Hematopoietic multipotent progenitor cell treated with erythropoietin and hydrocortisone succinate and interleukin-3 and kit ligand, for 4 days (in vitro differentiated cells): ENCODE data around the gene AP1M1.
"Not testable (repeated sequence)": the region's sequence is repeated elsewhere in the genome, so short reads cannot be mapped to it uniquely, and the experiment has no call there.

Experiments used
- DNase-seq: peaks from one replicate; pipeline ENCODE4 v3.0.0-alpha.2; 2015

AP1M1 gene

DNA sequence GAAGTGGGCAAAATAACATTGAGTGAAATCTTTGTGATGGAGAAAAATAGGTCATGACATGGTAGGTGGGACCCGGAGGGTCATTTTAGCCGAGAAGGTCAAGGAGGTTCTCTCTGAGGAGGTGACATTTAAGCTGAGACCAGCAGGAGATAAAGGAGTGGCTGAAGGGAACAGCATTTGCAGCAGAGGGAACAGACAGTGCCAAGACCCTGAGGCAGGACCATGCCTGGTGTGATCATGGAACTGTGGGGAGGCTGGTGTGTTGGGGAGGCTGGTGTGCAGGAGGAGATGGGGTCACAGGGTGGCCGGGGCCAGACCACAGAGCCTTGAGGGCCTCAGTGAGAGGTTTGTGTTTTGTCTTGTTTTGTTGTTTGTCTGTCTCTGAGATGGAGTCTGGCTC lies 67.5 kb downstream of the AP1M1 start:
- DNase-seq = no peak

GRCh38 chr19:16265890-16266585 lies 68.3 kb downstream of the AP1M1 start:
- DNase-seq = no peak

GRCh38 chr19:16266586-16266942 lies 68.9 kb downstream of the AP1M1 start:
- DNase-seq = peak; percentile 89

DNA sequence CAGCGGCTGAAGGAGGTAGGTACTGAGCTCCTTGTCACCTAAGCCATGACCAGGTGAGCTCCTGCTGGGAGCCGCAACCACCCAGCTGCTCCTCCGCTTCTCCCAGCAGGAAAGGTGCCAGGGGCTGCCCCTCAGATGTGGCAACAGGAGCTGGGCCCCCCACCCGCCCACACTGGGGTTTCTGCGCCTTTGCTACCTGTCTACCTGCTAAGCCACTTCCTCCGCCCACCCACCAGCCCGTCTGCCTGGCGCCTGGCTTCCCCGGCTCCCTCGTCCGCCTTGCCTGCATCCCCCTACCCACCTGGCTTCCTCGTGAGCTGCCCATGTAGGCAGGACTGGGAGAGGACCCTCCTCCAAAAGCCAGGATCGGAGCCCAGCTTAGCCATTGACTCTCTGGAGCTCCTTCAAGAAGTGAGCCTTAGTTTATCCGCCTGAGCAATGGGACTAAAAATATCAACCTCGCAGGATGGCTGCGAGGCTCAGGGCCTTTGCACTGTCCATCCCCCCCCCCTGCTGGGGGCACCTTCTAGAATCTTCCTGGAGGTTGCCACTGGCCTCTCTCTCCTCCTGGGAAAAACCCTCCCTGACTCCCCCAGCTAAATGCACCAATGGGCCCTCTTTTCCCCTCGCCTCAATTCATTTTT lies 71.1 kb downstream of the AP1M1 start:
- DNase-seq = no peak

GRCh38 chr19:16272945-16273344 lies 75.2 kb downstream of the AP1M1 start:
- DNase-seq = no peak

DNA sequence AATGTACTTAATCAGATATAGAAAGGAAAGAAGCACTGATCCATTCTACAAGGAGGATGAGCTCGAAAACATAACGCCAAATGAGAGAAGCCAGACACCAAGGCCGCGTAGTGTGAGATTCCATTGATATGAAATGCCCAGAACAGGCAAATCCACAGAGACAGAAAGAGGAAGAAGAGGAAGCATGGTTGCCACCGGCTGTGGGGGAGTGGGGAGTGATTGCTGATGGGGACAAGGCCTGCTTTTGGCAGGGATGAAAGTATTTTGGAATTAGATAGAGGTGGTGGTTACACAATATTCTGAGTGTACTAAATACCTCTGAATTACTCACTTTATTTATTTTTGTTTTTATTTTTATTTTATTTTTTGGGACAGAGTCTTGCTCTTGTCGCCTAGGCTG lies 76.7 kb downstream of the AP1M1 start:
- peak; percentile 62 for DNase-seq

- DNase-seq = no peak
These were observed 82.6 kb downstream of the AP1M1 start for GRCh38 chr19:16280306-16280705.

DNA sequence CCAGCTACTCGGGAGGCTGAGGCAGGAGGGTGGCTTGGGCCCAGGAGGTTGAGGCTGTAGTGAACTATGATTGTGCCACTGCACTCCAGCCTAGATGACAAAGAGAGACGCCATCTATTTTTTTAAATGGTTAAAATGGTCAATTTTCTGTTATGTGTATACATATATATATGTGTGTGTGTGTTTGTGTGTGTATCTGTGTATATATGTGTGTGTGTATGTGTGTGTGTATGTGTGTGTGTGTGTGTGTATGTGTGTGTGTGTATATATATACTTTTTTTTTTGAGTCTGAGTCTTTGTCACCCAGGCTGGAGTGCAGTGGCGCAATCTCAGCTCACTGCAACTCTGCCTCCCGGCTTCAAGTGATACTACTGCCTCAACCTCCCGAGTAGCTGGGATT lies 84.0 kb downstream of the AP1M1 start:
- no peak for DNase-seq

DNA sequence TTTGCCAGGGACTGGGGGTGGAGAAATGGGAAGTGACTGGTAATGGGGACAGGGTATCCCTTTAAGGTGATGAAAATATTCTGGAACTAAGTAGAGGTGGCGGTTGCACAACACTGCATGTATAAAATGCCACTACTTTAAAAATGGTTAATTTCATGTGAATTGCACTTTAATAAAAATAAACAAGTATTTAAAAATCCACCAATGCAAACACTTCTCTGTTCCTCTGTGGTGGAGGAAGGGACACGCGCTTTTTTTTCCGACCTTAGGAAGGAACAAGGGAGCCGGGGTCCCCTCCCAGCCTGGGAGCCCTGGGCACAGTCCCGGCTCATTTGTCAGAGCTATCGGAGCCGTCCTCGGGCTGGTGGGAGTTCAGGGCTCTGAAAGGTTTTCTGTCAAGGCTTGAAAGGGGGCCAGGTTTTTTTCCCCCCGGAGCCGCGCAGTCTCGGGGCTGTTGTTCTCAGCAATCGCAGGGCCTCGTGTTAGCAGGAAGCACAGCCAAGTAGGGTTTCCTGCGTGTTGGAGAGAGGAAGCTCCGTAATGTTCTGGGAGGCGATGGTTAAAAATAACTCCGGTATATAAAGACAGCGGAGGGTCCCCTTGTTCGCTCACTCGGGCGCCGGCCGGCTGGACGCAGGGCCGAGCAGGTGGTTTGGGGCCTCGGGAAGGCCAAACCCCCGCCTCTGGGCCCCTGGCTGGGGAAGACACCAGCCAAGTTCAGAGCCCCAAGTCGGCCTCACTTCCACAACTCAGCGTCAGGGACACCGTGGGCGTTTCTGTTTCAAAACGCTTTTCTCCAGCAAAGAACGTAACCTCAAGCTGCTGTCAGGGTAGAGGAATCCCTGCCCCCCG lies 85.7 kb downstream of the AP1M1 start:
- DNase-seq = peak; percentile 73

DNA sequence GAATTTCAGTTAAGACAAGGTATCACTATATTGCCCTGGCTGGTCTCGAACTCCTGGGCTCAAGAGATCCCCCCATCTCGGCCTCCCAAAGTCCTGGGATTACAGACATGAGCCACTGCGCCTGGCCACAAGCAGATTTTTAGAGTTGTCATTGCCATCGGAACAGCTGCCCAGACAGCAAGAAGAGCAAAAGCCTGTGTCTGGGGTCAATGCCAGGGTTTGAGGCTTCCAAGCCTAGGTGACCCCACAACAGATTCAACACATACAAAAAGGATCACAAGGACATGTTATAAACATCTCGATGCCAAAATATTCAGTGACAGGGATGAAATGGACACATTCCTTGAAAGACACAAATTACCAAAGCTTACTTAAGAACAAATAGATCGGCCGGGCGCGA lies 86.8 kb downstream of the AP1M1 start:
- DNase-seq = no peak

DNA sequence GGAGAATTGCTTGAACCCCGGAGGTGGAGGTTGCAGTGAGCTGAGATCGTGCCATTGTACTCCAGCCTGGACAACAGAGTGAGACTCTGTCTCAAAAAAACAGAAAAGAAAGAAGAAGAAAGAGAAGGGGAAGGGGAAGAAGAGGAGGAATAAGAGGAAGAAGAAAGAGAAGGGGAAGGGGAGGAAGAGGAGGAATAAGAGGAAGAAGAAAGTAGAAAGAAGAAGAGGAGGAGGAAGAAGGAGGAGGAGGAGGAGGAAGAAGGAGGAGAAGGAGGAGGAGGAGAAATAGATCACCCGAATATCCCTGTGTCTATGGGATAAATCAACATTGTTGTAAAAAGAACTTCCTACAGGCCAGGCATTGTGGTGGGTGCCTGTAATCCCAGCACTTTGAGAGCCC lies 87.4 kb downstream of the AP1M1 start:
- not testable (repeated sequence) for DNase-seq

DNA sequence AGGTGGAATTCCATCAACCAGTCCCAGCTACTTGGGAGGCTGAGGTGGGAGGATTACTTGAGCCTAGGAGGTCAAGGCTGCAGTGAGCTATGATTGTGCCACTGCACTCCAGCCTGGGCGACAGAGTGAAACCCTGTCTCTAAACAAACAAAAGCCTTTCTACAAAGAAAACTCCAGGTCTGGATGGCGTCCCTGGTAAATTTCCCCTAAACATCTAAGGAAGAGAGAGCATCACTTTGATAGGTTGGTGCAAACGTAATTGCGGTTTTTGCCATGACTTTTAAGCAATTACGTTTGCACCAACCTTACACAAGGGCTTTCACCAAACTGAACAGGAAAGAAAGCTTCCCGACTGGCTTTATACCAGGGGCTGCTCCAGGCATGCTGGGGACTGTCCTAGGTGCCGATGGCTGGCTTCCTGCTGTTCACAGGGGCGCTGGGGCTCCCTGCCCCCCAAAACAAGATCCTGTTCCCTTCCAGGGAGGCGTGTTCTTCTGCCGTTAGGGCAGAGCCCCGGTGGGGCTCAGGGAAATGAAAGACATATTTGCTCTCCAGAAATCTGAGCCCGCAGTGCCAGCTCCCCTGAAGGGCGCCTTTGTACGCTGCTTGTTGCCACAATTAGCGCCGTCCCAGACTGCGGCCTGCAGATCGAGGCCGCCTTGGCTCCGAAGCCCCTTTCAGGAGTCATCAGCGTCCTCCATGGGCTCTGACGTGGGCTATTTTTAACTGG lies 88.2 kb downstream of the AP1M1 start:
- peak; percentile 26 for DNase-seq

- peak; percentile 41 for DNase-seq
These were observed 90.8 kb downstream of the AP1M1 start for GRCh38 chr19:16288544-16288943.

- DNase-seq = no peak
These were observed 91.9 kb downstream of the AP1M1 start for GRCh38 chr19:16289594-16289993.

DNA sequence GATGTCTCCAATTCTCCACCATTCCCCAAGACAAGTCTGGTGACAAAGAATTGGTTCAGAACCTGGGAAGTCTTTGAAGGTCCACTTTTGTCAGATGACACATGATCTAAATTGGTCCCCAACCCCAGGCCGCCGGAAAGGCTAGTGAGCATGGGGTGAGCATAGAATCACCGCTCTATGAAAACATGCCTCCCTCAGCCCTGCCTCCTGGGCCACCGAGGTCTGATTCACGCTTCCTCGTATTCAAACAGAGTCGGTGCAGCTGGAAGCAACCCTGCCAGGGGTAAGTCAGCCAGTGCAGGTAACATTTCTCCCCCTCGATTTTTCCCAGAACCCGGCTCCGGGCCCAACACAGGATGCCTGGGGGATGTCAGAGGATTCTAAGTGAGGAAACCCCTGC lies 93.0 kb downstream of the AP1M1 start:
- DNase-seq = no peak

GRCh38 chr19:16293118-16294091 lies 95.7 kb downstream of the AP1M1 start:
- peak; percentile 54 for DNase-seq

DNA sequence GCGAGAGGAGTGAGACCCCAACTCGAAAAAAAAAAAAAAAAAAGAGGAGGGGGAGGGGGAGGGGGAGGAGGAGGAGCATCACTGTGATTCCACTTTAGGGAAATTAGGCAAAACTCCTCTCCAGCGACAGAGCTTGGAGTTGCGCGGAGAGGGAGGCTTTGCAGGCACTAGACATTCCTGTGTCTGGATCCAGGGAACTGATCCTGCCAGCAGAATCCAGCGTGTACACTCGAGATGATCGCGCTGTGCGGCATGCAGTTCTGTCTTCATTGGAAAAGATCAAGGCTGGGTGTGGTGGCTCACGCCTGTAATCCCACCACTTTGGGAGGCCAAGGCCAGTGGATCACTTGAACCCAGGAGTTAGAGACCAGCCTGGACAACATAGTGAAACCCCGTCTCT lies 97.3 kb downstream of the AP1M1 start:
- DNase-seq = no peak
